HG03064 (cell line): ENCODE results near the gene FOXJ3.

Experiments used
- ATAC-seq: cut with Tn5 transposase; IDR thresholded peaks from one replicate; pipeline ENCODE4 v1.9.1; 2021; ENCODE audit warnings: low read depth; ENCODE audit not compliant: unreplicated experiment

Gene FOXJ3

GRCh38 chr1:42312576-42313212, 22.3 kb downstream of the FOXJ3 start:
- ATAC-seq, result no peak

- ATAC-seq, result no peak
Measured at GRCh38 chr1:42311897-42312296, 23.1 kb downstream of the FOXJ3 start.

GRCh38 chr1:42311138-42311537, 23.9 kb downstream of the FOXJ3 start:
- no peak for ATAC-seq

- no peak for ATAC-seq
Measured at GRCh38 chr1:42306977-42307376, 28.1 kb downstream of the FOXJ3 start.

- no peak for ATAC-seq
Measured at GRCh38 chr1:42305639-42306038, 29.4 kb downstream of the FOXJ3 start.

GRCh38 chr1:42302034-42302433, 33.0 kb downstream of the FOXJ3 start:
- no peak for ATAC-seq

- no peak for ATAC-seq
Measured at GRCh38 chr1:42298520-42298919, 36.5 kb downstream of the FOXJ3 start.

GRCh38 chr1:42295816-42296215, 39.2 kb downstream of the FOXJ3 start:
- ATAC-seq, result no peak

GRCh38 chr1:42290130-42290529, 44.9 kb downstream of the FOXJ3 start:
- no peak for ATAC-seq

GRCh38 chr1:42288311-42288985, 46.6 kb downstream of the FOXJ3 start:
- ATAC-seq, result no peak

GRCh38 chr1:42282867-42283583, 52.0 kb downstream of the FOXJ3 start:
- no peak for ATAC-seq

GRCh38 chr1:42282024-42282579, 52.9 kb downstream of the FOXJ3 start:
- no peak for ATAC-seq

- no peak for ATAC-seq
Measured at GRCh38 chr1:42280821-42281220, 54.2 kb downstream of the FOXJ3 start.

GRCh38 chr1:42279055-42279454, 56.0 kb downstream of the FOXJ3 start:
- no peak for ATAC-seq

GRCh38 chr1:42272920-42273319, 62.1 kb downstream of the FOXJ3 start:
- no peak for ATAC-seq

- no peak for ATAC-seq
Measured at GRCh38 chr1:42267904-42268303, 67.1 kb downstream of the FOXJ3 start.

GRCh38 chr1:42266253-42267135, 68.5 kb downstream of the FOXJ3 start:
- no peak for ATAC-seq

GRCh38 chr1:42264511-42265190, 70.4 kb downstream of the FOXJ3 start:
- no peak for ATAC-seq

GRCh38 chr1:42263019-42263418, 72.0 kb downstream of the FOXJ3 start:
- ATAC-seq, result no peak
